ENCODE data around the gene ADM2.

Gene ADM2

GRCh38 chr22:50454556-50455075 is 26.7 kb upstream of the ADM2 start:
- no peaks in the 10 kb centered on the region for H3K9me3 ChIP-seq (ENCODE audit: low read length)
- peaks cover 79% of the 10 kb centered on the region for H3K36me3 ChIP-seq (ENCODE audit: insufficient read depth, low read length)
- no peak overlapping the region for H3K4me3 ChIP-seq (ENCODE audit: low read length)
- no peak overlapping the region for H2AFZ ChIP-seq (ENCODE audit: low read depth, low read length)
- no peaks in the 10 kb centered on the region for H3K27me3 ChIP-seq (ENCODE audit: insufficient read depth, low read length)
- H3K4me1 ChIP-seq (ENCODE audit: insufficient read depth, low read length) = no peaks in the 10 kb centered on the region

DNA sequence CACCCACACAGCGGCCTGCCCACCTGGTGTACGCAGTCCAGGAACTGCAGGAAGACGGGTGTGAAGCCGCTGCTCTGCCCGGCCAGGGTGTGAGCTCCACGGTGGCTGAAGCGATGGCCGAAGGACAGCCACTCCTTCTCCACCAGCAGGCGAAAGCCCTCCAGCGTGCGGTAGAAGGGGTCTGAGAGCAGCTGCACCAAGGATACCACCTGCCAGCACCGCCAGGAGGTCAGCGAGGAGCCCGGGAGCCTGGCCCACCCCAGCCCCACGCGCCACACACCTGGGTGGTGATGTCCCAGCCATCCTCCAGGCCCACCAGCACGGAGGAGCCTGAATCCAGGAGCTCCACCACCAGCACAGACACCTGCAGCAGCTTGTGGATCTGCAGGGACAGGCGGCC is 26.1 kb upstream of the ADM2 start:
- H3K27me3 ChIP-seq (ENCODE audit: insufficient read depth, low read length) = no peaks in the 10 kb centered on the region
- no peak overlapping the region for H3K4me3 ChIP-seq (ENCODE audit: low read length)
- H3K9me3 ChIP-seq (ENCODE audit: low read length) = no peaks in the 10 kb centered on the region
- H3K36me3 ChIP-seq (ENCODE audit: insufficient read depth, low read length) = peaks cover 80% of the 10 kb centered on the region
- no peak overlapping the region for H2AFZ ChIP-seq (ENCODE audit: low read depth, low read length)
- no peaks in the 10 kb centered on the region for H3K4me1 ChIP-seq (ENCODE audit: insufficient read depth, low read length)

DNA sequence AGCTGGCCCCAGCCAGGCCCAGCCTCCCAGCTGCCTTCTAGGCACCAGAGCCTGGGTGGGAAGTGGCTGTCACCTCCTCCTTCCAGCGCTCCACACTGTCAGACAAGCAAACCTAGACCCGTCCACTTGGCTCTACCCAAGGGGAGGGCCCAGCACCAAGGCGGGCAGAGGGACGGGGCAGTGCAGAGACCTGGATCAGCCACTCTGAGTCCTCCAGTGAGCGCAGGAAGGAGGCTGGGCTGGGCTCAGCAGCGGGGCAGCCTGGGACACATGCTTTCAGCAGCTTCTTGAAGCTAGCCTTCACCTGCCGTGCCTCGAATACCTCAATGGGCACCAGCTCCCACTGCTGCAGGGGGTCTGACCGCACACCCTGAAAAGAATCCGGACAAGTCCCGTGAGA is 25.3 kb upstream of the ADM2 start:
- H3K9me3 ChIP-seq (ENCODE audit: low read length) = no peaks in the 10 kb centered on the region
- H3K36me3 ChIP-seq (ENCODE audit: insufficient read depth, low read length) = peaks cover 84% of the 10 kb centered on the region
- no peak overlapping the region for H3K4me3 ChIP-seq (ENCODE audit: low read length)
- no peaks in the 10 kb centered on the region for H3K4me1 ChIP-seq (ENCODE audit: insufficient read depth, low read length)
- no peaks in the 10 kb centered on the region for H3K27me3 ChIP-seq (ENCODE audit: insufficient read depth, low read length)
- H2AFZ ChIP-seq (ENCODE audit: low read depth, low read length) = no peak overlapping the region

DNA sequence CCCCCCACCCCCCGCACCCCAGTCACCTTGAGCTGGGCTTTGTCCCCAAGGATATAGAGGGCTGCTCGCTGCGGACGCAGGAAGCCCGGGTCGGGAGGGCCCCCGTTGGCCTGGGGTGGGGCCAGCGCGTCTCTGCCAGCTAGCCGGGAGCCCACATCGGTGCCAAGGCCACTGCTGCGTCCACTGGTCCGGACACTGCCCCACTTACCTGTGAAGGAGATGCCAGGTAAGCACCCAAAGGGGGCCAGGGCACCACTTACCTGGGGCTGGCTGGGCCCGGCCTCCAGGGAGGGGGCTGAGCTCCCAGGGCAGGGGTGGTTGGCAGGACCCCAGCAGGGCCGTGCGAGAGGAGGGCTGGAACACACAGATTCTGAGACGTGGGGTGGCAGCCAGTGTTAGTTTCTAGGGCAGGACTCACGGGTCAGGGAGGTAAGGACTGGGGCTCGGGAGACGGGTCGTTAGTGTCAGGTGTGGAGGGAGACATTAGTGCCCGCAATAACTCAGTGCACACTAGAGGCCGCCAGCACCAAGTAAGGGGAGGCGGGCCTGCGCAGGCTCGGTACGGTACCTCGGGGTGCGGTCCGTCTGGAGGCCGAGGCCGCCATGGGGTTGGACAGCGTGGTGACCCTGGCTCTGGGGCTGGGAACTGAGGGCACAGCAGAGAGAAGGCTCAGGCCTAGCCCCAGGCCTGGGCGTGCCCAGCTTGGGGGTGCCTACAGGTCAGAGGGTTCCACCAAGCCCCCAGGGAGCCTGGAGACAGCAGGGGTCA is 24.7 kb upstream of the ADM2 start:
- H3K9me3 ChIP-seq (ENCODE audit: low read length) = no peaks in the 10 kb centered on the region
- no peak overlapping the region for H2AFZ ChIP-seq (ENCODE audit: low read depth, low read length)
- H3K4me1 ChIP-seq (ENCODE audit: insufficient read depth, low read length) = no peaks in the 10 kb centered on the region
- H3K27me3 ChIP-seq (ENCODE audit: insufficient read depth, low read length) = no peaks in the 10 kb centered on the region
- H3K4me3 ChIP-seq (ENCODE audit: low read length) = no peak overlapping the region
- peaks cover 88% of the 10 kb centered on the region for H3K36me3 ChIP-seq (ENCODE audit: insufficient read depth, low read length)

DNA sequence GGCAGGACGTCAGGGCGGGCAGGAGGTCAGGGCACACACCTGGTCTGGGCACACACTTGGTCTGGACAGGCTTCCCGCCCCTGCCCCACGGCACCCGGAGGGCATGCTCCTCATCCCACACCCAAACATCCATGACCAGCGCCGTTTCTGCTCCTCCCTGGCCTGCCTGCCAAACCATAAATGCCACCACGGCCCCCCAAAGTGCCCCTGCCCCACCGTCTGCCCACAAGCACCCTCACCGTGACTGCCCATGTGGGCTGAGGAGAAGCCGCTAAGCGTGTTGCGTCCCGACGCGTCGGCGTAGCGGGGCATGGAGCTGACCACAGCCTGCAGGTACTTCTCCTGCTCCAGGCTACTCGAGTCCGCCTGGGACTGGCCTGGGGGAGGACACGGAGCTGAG is 22.3 kb upstream of the ADM2 start:
- Histone ChIP-seq H3K4me3 (ENCODE audit: low read length) (no peak overlapping the region), H2AFZ (ENCODE audit: low read depth, low read length) (no peak overlapping the region), H3K27me3 (ENCODE audit: insufficient read depth, low read length) (no peaks in the 10 kb centered on the region), H3K9me3 (ENCODE audit: low read length) (no peaks in the 10 kb centered on the region), H3K4me1 (ENCODE audit: insufficient read depth, low read length) (no peaks in the 10 kb centered on the region), H3K36me3 (ENCODE audit: insufficient read depth, low read length) (peaks cover 93% of the 10 kb centered on the region)

- H3K36me3 ChIP-seq (ENCODE audit: insufficient read depth, low read length) = peaks cover 93% of the 10 kb centered on the region
- H3K4me3 ChIP-seq (ENCODE audit: low read length) = no peak overlapping the region
- no peaks in the 10 kb centered on the region for H3K27me3 ChIP-seq (ENCODE audit: insufficient read depth, low read length)
- no peaks in the 10 kb centered on the region for H3K4me1 ChIP-seq (ENCODE audit: insufficient read depth, low read length)
- H3K9me3 ChIP-seq (ENCODE audit: low read length) = no peaks in the 10 kb centered on the region
- no peak overlapping the region for H2AFZ ChIP-seq (ENCODE audit: low read depth, low read length)
Observed at GRCh38 chr22:50459496-50460140, 21.7 kb upstream of the ADM2 start.

GRCh38 chr22:50460938-50461337 is 20.4 kb upstream of the ADM2 start:
- Histone ChIP-seq H3K36me3 (ENCODE audit: insufficient read depth, low read length) (peaks cover 92% of the 10 kb centered on the region), H3K4me3 (ENCODE audit: low read length) (no peak overlapping the region), H3K4me1 (ENCODE audit: insufficient read depth, low read length) (no peaks in the 10 kb centered on the region), H2AFZ (ENCODE audit: low read depth, low read length) (no peak overlapping the region), H3K9me3 (ENCODE audit: low read length) (no peaks in the 10 kb centered on the region), H3K27me3 (ENCODE audit: insufficient read depth, low read length) (no peaks in the 10 kb centered on the region)

DNA sequence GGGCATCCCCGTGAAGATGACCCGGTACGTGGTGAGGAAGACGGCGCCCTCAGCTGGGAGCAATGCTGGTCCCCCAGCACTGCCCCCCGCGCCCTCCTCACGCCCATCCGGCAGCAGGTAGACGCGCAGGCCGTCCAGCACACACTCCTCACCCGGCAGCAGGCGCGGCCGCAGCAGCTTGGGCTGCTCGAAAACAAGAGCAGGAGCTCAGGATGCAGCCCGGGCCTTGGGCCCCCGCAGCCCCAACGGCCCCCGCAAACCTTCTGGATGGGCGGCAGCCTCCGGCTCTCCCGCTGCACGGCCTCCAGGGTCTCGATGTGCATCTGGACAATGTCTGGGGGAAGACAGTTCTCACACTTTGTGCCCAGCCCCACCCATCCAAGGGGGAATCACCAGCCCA is 19.8 kb upstream of the ADM2 start:
- no peaks in the 10 kb centered on the region for H3K9me3 ChIP-seq (ENCODE audit: low read length)
- no peak overlapping the region for H3K4me3 ChIP-seq (ENCODE audit: low read length)
- H3K27me3 ChIP-seq (ENCODE audit: insufficient read depth, low read length) = no peaks in the 10 kb centered on the region
- H3K4me1 ChIP-seq (ENCODE audit: insufficient read depth, low read length) = no peaks in the 10 kb centered on the region
- H3K36me3 ChIP-seq (ENCODE audit: insufficient read depth, low read length) = peaks cover 93% of the 10 kb centered on the region
- H2AFZ ChIP-seq (ENCODE audit: low read depth, low read length) = no peak overlapping the region

- H3K4me1 ChIP-seq (ENCODE audit: insufficient read depth, low read length) = no peaks in the 10 kb centered on the region
- H3K9me3 ChIP-seq (ENCODE audit: low read length) = no peaks in the 10 kb centered on the region
- H3K36me3 ChIP-seq (ENCODE audit: insufficient read depth, low read length) = peaks cover 93% of the 10 kb centered on the region
- H3K27me3 ChIP-seq (ENCODE audit: insufficient read depth, low read length) = no peaks in the 10 kb centered on the region
- no peak overlapping the region for H2AFZ ChIP-seq (ENCODE audit: low read depth, low read length)
- no peak overlapping the region for H3K4me3 ChIP-seq (ENCODE audit: low read length)
Observed at GRCh38 chr22:50461979-50462540, 19.3 kb upstream of the ADM2 start.

DNA sequence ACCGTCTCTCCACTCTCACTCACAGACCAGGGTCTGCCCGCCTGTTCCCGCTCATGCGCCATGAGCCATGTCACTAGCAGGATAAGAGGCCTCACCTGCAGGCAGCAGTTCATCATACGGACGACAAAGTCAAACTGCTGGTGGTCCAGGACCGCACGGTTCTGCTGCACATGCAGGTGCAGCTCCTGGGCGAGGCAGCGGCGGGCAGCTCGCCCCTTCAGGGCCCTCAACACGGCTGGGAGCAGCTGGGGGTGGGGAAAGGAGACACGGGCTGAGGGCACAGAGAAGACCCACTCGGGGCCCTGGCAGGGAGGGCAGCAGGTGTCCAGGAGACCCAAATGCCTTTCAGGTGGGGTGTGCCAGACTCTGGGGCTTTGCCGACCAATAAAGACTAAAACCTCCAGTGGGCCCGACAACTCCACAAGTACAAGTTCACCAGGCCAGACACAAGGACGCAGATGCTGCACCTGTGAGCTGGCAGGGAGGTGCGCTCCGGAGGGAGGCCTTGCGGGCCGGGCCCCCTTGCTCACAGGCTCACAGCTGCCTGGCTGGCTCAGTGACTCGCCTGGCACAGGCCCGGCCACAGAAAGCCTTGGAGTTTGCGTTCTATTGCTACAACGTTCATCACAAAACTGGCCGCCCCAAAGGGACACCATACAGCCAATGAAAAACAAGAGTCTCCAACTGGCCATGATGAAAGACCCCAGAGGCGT is 18.0 kb upstream of the ADM2 start:
- H3K4me3 ChIP-seq (ENCODE audit: low read length) = no peak overlapping the region
- no peaks in the 10 kb centered on the region for H3K4me1 ChIP-seq (ENCODE audit: insufficient read depth, low read length)
- H2AFZ ChIP-seq (ENCODE audit: low read depth, low read length) = no peak overlapping the region
- peaks cover 91% of the 10 kb centered on the region for H3K36me3 ChIP-seq (ENCODE audit: insufficient read depth, low read length)
- H3K9me3 ChIP-seq (ENCODE audit: low read length) = no peaks in the 10 kb centered on the region
- no peaks in the 10 kb centered on the region for H3K27me3 ChIP-seq (ENCODE audit: insufficient read depth, low read length)

DNA sequence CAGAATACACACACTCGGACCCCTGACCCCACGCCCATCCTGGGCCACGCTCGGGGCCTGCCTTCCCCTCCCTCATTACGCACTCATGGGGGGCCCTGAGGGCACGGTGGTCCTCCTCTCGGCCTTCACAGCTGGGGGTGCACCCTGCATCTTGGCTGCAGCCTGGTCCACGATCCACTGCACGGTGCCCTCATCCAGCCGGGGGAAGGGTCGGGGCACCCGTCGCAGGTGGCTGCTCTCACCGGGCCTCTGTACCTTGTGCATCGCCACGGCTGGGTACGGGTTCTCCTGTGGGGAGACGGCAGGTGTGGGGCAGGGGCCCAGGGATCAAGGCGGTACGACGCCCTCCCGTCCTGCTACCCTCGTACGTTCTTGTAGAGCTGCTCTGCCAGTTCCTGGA is 16.9 kb upstream of the ADM2 start:
- H2AFZ ChIP-seq (ENCODE audit: low read depth, low read length) = no peak overlapping the region
- no peaks in the 10 kb centered on the region for H3K9me3 ChIP-seq (ENCODE audit: low read length)
- H3K4me1 ChIP-seq (ENCODE audit: insufficient read depth, low read length) = no peaks in the 10 kb centered on the region
- H3K4me3 ChIP-seq (ENCODE audit: low read length) = no peak overlapping the region
- H3K36me3 ChIP-seq (ENCODE audit: insufficient read depth, low read length) = peaks cover 81% of the 10 kb centered on the region
- no peaks in the 10 kb centered on the region for H3K27me3 ChIP-seq (ENCODE audit: insufficient read depth, low read length)

- Histone ChIP-seq H3K27me3 (ENCODE audit: insufficient read depth, low read length) (no peaks in the 10 kb centered on the region), H3K4me1 (ENCODE audit: insufficient read depth, low read length) (no peaks in the 10 kb centered on the region), H3K4me3 (ENCODE audit: low read length) (no peak overlapping the region), H3K36me3 (ENCODE audit: insufficient read depth, low read length) (peaks cover 74% of the 10 kb centered on the region), H2AFZ (ENCODE audit: low read depth, low read length) (no peak overlapping the region), H3K9me3 (ENCODE audit: low read length) (no peaks in the 10 kb centered on the region)
Observed at GRCh38 chr22:50465066-50465930, 16.0 kb upstream of the ADM2 start.
